IMR-90 (cell line): Measurements from ENCODE around the gene KDM8. TPM values are rescaled to one million over a fixed set of nuclear protein-coding genes. Genes with fewer than 3 reads are reported as not detected.

Experiments used
- ATAC-seq: fragments of 200-7000 bp; cut with Tn5 transposase; 2 replicates; pipeline ENCODE4 v1.9.1; 2020; ENCODE audit warnings: low read depth, mild to moderate bottlenecking, moderate library complexity
- BruUV-seq: library from RNA; stranded (reverse); fragments of 400-500 nt; replicated peaks from 2 replicates; lab custom pipeline; 2021; lab: Mats Ljungman, UMichigan
- CTCF ChIA-PET: fragments of 300-600 bp; formaldehyde crosslinking; extraction: SDS; loops from one replicate; lab custom pipeline; 2021; ENCODE audit warnings: antibody characterized with exemption; lab: Yijun Ruan, JAX
- POLR2A ChIA-PET: fragments of 300-600 bp; sonication (Branson Sonifier 250); formaldehyde crosslinking; loops from one replicate; lab custom pipeline; 2022; ENCODE audit warnings: antibody characterized with exemption; ENCODE audit not compliant: unreplicated experiment; lab: Charles Lee
- DNase-seq: peaks from one replicate; pipeline ENCODE4 v3.0.0; 2013
- H2AFZ ChIP-seq: replicated peaks from 2 replicates; pipeline ENCODE3; 2013; ENCODE audit warnings: low read length, mild to moderate bottlenecking; ENCODE audit not compliant: poor library complexity
- H2AK5ac ChIP-seq: 2 replicates; pipeline ENCODE4 v1.6.1; 2013; ENCODE audit warnings: low read depth, low read length, inconsistent platforms
- H2AK9ac ChIP-seq: replicated peaks from 2 replicates; pipeline ENCODE3; 2013; ENCODE audit warnings: mild to moderate bottlenecking, low read depth, low read length, moderate library complexity; ENCODE audit not compliant: poor library complexity
- H2BK120ac ChIP-seq: 2 replicates; pipeline ENCODE4 v1.6.1; 2013; ENCODE audit warnings: low read depth, low read length, inconsistent platforms
- H2BK15ac ChIP-seq: 3 replicates; pipeline ENCODE4 v1.6.1; 2013; ENCODE audit warnings: low read depth, low read length, inconsistent platforms
- H2BK20ac ChIP-seq: 2 replicates; pipeline ENCODE4 v1.6.1; 2013; ENCODE audit warnings: low read depth, mild to moderate bottlenecking, inconsistent platforms, low read length, moderate library complexity
- H2BK5ac ChIP-seq: 2 replicates; pipeline ENCODE4 v1.6.1; 2013; ENCODE audit warnings: mild to moderate bottlenecking, low read depth, low read length, inconsistent platforms; ENCODE audit not compliant: poor library complexity, severe bottlenecking
- H3K14ac ChIP-seq: replicated peaks from 2 replicates; pipeline ENCODE4 v1.6.1; 2013; ENCODE audit warnings: low read depth, low read length, inconsistent platforms
- H3K18ac ChIP-seq: 2 replicates; pipeline ENCODE4 v1.6.1; 2013; ENCODE audit warnings: low read depth, low read length, control low read depth
- H3K23ac ChIP-seq: 2 replicates; pipeline ENCODE4 v1.6.1; 2013; ENCODE audit warnings: low read depth, low read length, inconsistent platforms
- H3K27ac ChIP-seq: 2 replicates; pipeline ENCODE4 v1.5.1; 2013; ENCODE audit warnings: mild to moderate bottlenecking, control low read depth, low read length; ENCODE audit not compliant: insufficient read depth
- H3K27me3 ChIP-seq: 2 replicates; pipeline ENCODE4 v1.6.1; 2013; ENCODE audit warnings: low read length; ENCODE audit not compliant: control insufficient read depth, insufficient read depth
- H3K36me3 ChIP-seq: 2 replicates; pipeline ENCODE4 v1.6.1; 2013; ENCODE audit warnings: low read length, mixed read lengths; ENCODE audit not compliant: control insufficient read depth, insufficient read depth
- H3K4ac ChIP-seq: 2 replicates; pipeline ENCODE4 v1.6.1; 2013; ENCODE audit warnings: low read depth, low read length, inconsistent platforms
- H3K4me1 ChIP-seq: 2 replicates; pipeline ENCODE4 v1.6.1; 2013; ENCODE audit warnings: low read length, mixed read lengths; ENCODE audit not compliant: control insufficient read depth, insufficient read depth
- H3K4me2 ChIP-seq: 2 replicates; pipeline ENCODE4 v1.6.1; 2013; ENCODE audit warnings: low read depth, mild to moderate bottlenecking, control low read depth, low read length, moderate library complexity
- H3K4me3 ChIP-seq: 2 replicates; pipeline ENCODE4 v1.5.1; 2013; ENCODE audit warnings: low read depth, mild to moderate bottlenecking, control low read depth, low read length, moderate library complexity; ENCODE audit not compliant: insufficient read depth
- H3K56ac ChIP-seq: 2 replicates; pipeline ENCODE4 v1.6.1; 2013; ENCODE audit warnings: low read length, inconsistent platforms; ENCODE audit not compliant: insufficient read depth; ENCODE audit errors: extremely low read depth
- H3K79me1 ChIP-seq, 2 experiments: 2 replicates each; pipeline ENCODE4 v1.6.1; 2013; ENCODE audit warnings: low read length in 2 of 2, inconsistent platforms in 1 of 2, low read depth in 1 of 2
- H3K9ac ChIP-seq: 2 replicates; pipeline ENCODE4 v1.6.1; 2013; ENCODE audit warnings: low read depth, low read length, control low read depth
- H3K9me1 ChIP-seq: 2 replicates; pipeline ENCODE4 v1.6.1; 2013; ENCODE audit warnings: low read length, inconsistent platforms; ENCODE audit not compliant: insufficient read depth
- H3K9me3 ChIP-seq: 2 replicates; pipeline ENCODE4 v1.6.1; 2013; ENCODE audit warnings: low read length; ENCODE audit not compliant: control insufficient read depth, insufficient read depth
- H4K20me1 ChIP-seq: 2 replicates; pipeline ENCODE4 v1.6.1; 2013; ENCODE audit warnings: low read length, inconsistent platforms; ENCODE audit not compliant: insufficient read depth
- H4K5ac ChIP-seq: 2 replicates; pipeline ENCODE4 v1.6.1; 2013; ENCODE audit warnings: mild to moderate bottlenecking, low read depth, low read length, control low read depth
- H4K8ac ChIP-seq, 2 experiments: 2 replicates each; pipeline ENCODE4 v1.6.1; 2013; ENCODE audit warnings: low read depth in 2 of 2, low read length in 2 of 2, control low read depth in 1 of 2, inconsistent platforms in 1 of 2
- H4K91ac ChIP-seq: 2 replicates; pipeline ENCODE4 v1.6.1; 2013; ENCODE audit warnings: low read depth, low read length, inconsistent platforms; ENCODE audit not compliant: insufficient read depth
- CEBPB ChIP-seq: IDR thresholded peaks from 2 replicates; pipeline ENCODE4 v1.6.1; 2012; ENCODE audit warnings: low read depth, low read length, improper control_type of control experiment
- FOS ChIP-seq: fragments of 150-350 bp; IDR thresholded peaks from 2 replicates; pipeline ENCODE4 v1.6.1; 2016; ENCODE audit warnings: low read depth, low read length
- MAZ ChIP-seq: IDR thresholded peaks from 2 replicates; pipeline ENCODE4 v1.6.1; 2012; ENCODE audit warnings: low read depth, mild to moderate bottlenecking, low read length, improper control_type of control experiment, moderate library complexity, borderline replicate concordance
- MXI1 ChIP-seq: IDR thresholded peaks from 2 replicates; pipeline ENCODE4 v1.6.1; 2012; ENCODE audit warnings: low read depth, mild to moderate bottlenecking, low read length, moderate library complexity, borderline replicate concordance
- NFE2L2 ChIP-seq: fragments of 150-350 bp; IDR thresholded peaks from 2 replicates; pipeline ENCODE4 v1.6.1; 2016; ENCODE audit warnings: low read depth, mild to moderate bottlenecking, low read length
- POLR2A ChIP-seq: IDR thresholded peaks from 2 replicates; pipeline ENCODE4 v1.6.1; 2012; ENCODE audit warnings: mild to moderate bottlenecking, low read depth, low read length
- RAD21 ChIP-seq: IDR thresholded peaks from 2 replicates; pipeline ENCODE4 v1.6.1; 2012; ENCODE audit warnings: low read length, improper control_type of control experiment
- SMC3 ChIP-seq: fragments of 150-350 bp; IDR thresholded peaks from 2 replicates; pipeline ENCODE4 v1.6.1; 2016; ENCODE audit warnings: low read depth, mild to moderate bottlenecking, antibody characterized with exemption, low read length, moderate library complexity
- WGBS, 2 experiments: methylation state at CpG; one replicate each; pipeline versions ENCODE4 v1.1.5 to v1.1.7; 2013; ENCODE audit warnings: missing lambda C conversion rate in 2 of 2; ENCODE audit not compliant: insufficient read length in 1 of 2; ENCODE audit errors: extremely low coverage in 2 of 2; 5-methylcytosine and 5-hydroxymethylcytosine counted together
- dilution Hi-C: fragments of 300-500 bp; cut with HindIII; formaldehyde crosslinking; loops from one replicate; pipeline ENCODE4 v1.14.3; 2018; ENCODE audit warnings: low sequenced_read_pairs; ENCODE audit not compliant: unreplicated experiment
- in situ Hi-C: fragments of 300-500 bp; cut with MboI; formaldehyde crosslinking; loops from 3 replicates; pipeline ENCODE4 v1.14.3; 2019; ENCODE audit warnings: low sequenced_read_pairs, inconsistent platforms, mixed read lengths
- intact Hi-C: fragments of 100-400 bp; cut with micrococcal nuclease; formaldehyde crosslinking; loops from 2 replicates; pipeline ENCODE4 v1.10.0; 2022
- polyA plus RNA-seq, 3 experiments: library from polyadenylated mRNA; depleted of rRNA; stranded (reverse); fragments of >200 nt; gene quantifications; 2 replicates each; pipeline ENCODE4 v1.2.3, GENCODE V29; 2012; ENCODE audit warnings: low replicate concordance in 1 of 3
- total RNA-seq: library from RNA; depleted of rRNA; stranded (reverse); fragments of >200 nt; gene quantifications from 2 replicates; pipeline ENCODE4 v1.2.3, GENCODE V29; 2012
- TF ChIP-seq, protein P1 (sequence below): conservative IDR thresholded peaks from 2 replicates; pipeline ENCODE4 v1.5.1; 2012; ENCODE audit warnings: mild to moderate bottlenecking, low read depth, low read length, improper control_type of control experiment

KDM8 gene
- total and polyA plus RNA-seq, 2 of the 4 experiments (the other 2 are of a cell fraction): 3.2 to 3.8 TPM

DNA sequence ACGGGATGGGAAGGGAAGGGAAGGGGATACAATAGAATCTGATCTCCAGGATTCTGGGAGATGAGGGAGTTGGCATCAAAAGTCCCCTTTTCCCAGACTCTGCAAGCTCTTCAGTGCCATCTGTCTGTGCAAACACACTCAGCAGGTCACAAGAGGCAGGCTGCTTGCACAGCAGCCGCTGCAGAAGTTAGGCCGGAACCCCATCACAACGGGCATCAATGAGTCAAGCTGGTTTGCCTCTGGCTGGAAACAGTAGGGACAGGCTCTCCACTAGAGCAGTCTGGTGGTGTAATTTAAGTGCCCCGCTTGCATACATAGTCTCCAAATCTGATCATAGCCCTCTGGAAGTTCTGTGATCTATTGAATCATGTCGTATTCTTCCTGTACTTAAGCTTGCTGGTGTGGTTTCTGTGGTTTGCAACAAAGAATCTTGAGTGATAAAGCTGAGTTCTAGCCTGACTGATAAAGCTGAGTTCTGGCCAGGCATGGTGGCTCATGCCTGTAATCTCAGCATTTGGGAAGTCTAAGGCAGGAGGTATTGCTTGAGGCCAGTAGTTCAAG lies 33.7 kb upstream of the KDM8 start:
- ChIA-PET CTCF (interaction anchor here (0.9 to 1.3 kb wide), 3 partner anchors 10 to 200 kb away, joined by 3 to 5 read pairs (median 3); no protein-coding TSS in a partner anchor), POLR2A (no interaction called here)
- no TSS peak for BruUV-seq
- H3K27me3 ChIP-seq: no peaks in the 10 kb centered on the region
- DNase-seq: peak; percentile 89
- 55% methylated on average over 2 of the region's 6 CpGs; no CpG with 5 or more reads in 1 of the 2 experiments for WGBS, 2 experiments
- TF ChIP-seq CEBPB (peak; percentile 18; the same call in 1 of the 2 replicates), NFE2L2 (no peak), MXI1 (no peak), POLR2A (no peak), MAZ (no peak), SMC3 (0 out of 2 replicates have a peak, but pooled peaks have one; percentile 14), RAD21 (peak; percentile 31; the same call in 1 of the 2 replicates), FOS (no peak)
- TF ChIP-seq, protein P1, sequence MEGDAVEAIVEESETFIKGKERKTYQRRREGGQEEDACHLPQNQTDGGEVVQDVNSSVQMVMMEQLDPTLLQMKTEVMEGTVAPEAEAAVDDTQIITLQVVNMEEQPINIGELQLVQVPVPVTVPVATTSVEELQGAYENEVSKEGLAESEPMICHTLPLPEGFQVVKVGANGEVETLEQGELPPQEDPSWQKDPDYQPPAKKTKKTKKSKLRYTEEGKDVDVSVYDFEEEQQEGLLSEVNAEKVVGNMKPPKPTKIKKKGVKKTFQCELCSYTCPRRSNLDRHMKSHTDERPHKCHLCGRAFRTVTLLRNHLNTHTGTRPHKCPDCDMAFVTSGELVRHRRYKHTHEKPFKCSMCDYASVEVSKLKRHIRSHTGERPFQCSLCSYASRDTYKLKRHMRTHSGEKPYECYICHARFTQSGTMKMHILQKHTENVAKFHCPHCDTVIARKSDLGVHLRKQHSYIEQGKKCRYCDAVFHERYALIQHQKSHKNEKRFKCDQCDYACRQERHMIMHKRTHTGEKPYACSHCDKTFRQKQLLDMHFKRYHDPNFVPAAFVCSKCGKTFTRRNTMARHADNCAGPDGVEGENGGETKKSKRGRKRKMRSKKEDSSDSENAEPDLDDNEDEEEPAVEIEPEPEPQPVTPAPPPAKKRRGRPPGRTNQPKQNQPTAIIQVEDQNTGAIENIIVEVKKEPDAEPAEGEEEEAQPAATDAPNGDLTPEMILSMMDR: 0 out of 2 replicates have a peak, but pooled peaks have one; percentile 28
- ATAC-seq: peak; percentile 77
- no peak overlapping the region for H3K14ac ChIP-seq
- H3K18ac ChIP-seq: no peak overlapping the region
- no peaks in the 10 kb centered on the region for H3K36me3 ChIP-seq
- no peak overlapping the region for H2BK15ac ChIP-seq
- H3K56ac ChIP-seq: no peak overlapping the region
- no peak overlapping the region for H2BK120ac ChIP-seq
- dilution Hi-C loops (no loop called here), intact Hi-C loops (no loop called here), in situ Hi-C loops (no loop called here)
- 0 out of 2 replicates have a peak, but pooled peaks cover 3% of the 10 kb centered on the region for H3K9me3 ChIP-seq
- H3K9ac ChIP-seq: no peak overlapping the region
- no peak overlapping the region for H2AK5ac ChIP-seq
- H4K8ac ChIP-seq: no peak overlapping the region; a peak in 1 of 4 replicates
- H4K20me1 ChIP-seq: no peaks in the 10 kb centered on the region
- H2AK9ac ChIP-seq: peak overlapping the region; percentile 17
- no peaks in the 10 kb centered on the region for H3K9me1 ChIP-seq
- no peak overlapping the region for H2BK20ac ChIP-seq
- no peak overlapping the region for H4K5ac ChIP-seq
- H2BK5ac ChIP-seq: no peak overlapping the region
- no peak overlapping the region; the same call in 1 of the 2 replicates for H4K91ac ChIP-seq
- H3K4me3 ChIP-seq: no peak overlapping the region
- H3K79me1 ChIP-seq: no peaks in the 10 kb centered on the region
- no peak overlapping the region for H3K27ac ChIP-seq
- H2AFZ ChIP-seq: peak overlapping the region; percentile 65
- H3K23ac ChIP-seq: no peak overlapping the region
- H3K4me1 ChIP-seq: no peaks in the 10 kb centered on the region; the same call in 1 of the 2 replicates
- H3K4me2 ChIP-seq: no peak overlapping the region
- 0 out of 2 replicates have a peak overlapping the region, but pooled peaks have one; percentile 16 for H3K4ac ChIP-seq
